ENCODE measurements around the gene FADS6.

The FADS6 gene

GRCh38 chr17:74868908-74869255 is 24.6 kb downstream of the FADS6 start:
- no peak for DNase-seq (ENCODE audit: low read depth)

- DNase-seq (ENCODE audit: low read depth): no peak
Measured at GRCh38 chr17:74868251-74868907, 25.1 kb downstream of the FADS6 start.

GRCh38 chr17:74866198-74866835 is 27.1 kb downstream of the FADS6 start:
- DNase-seq (ENCODE audit: low read depth): no peak

- DNase-seq (ENCODE audit: low read depth): no peak
Measured at GRCh38 chr17:74865504-74866197, 27.8 kb downstream of the FADS6 start.

GRCh38 chr17:74864866-74865395 is 28.5 kb downstream of the FADS6 start:
- no peak for DNase-seq (ENCODE audit: low read depth)

- DNase-seq (ENCODE audit: low read depth): no peak
Measured at GRCh38 chr17:74864297-74864865, 29.1 kb downstream of the FADS6 start.

GRCh38 chr17:74863420-74864296 is 29.8 kb downstream of the FADS6 start:
- DNase-seq (ENCODE audit: low read depth): no peak

- no peak for DNase-seq (ENCODE audit: low read depth)
Measured at GRCh38 chr17:74862919-74863318, 30.5 kb downstream of the FADS6 start.

GRCh38 chr17:74862108-74862901 is 31.1 kb downstream of the FADS6 start:
- no peak for DNase-seq (ENCODE audit: low read depth)

GRCh38 chr17:74861662-74862107 is 31.7 kb downstream of the FADS6 start:
- no peak for DNase-seq (ENCODE audit: low read depth)

GRCh38 chr17:74860872-74861661 is 32.4 kb downstream of the FADS6 start:
- DNase-seq (ENCODE audit: low read depth): no peak

- DNase-seq (ENCODE audit: low read depth): no peak
Measured at GRCh38 chr17:74860229-74860871, 33.1 kb downstream of the FADS6 start.

GRCh38 chr17:74859459-74860228 is 33.8 kb downstream of the FADS6 start, which contains the start of gene GRIN2C:
Gene GRIN2C (minus strand): TSS chr17:74859885. CDS start chr17:74855092, 4,793 bp downstream.
- no peak for DNase-seq (ENCODE audit: low read depth)

GRCh38 chr17:74858672-74859458 is 34.6 kb downstream of the FADS6 start:
- no peak for DNase-seq (ENCODE audit: low read depth)

- no peak for DNase-seq (ENCODE audit: low read depth)
Measured at GRCh38 chr17:74857191-74857590, 36.2 kb downstream of the FADS6 start.

- DNase-seq (ENCODE audit: low read depth): no peak
Measured at GRCh38 chr17:74856112-74856511, 37.3 kb downstream of the FADS6 start.

- no peak for DNase-seq (ENCODE audit: low read depth)
Measured at GRCh38 chr17:74855323-74855722, 38.1 kb downstream of the FADS6 start.

- DNase-seq (ENCODE audit: low read depth): no peak
Measured at GRCh38 chr17:74854792-74855191, 38.6 kb downstream of the FADS6 start.

Data from non-pigmented ciliary epithelial cell (primary cell).